Panc1 (cell line): Measurements from ENCODE around the gene PBX1. TPM values are rescaled to one million over a fixed set of nuclear protein-coding genes. Genes with fewer than 3 reads are reported as not detected.

Source experiments
- ATAC-seq: fragments of 200-7000 bp; cut with Tn5 transposase; 2 replicates; pipeline ENCODE4 v1.9.1; 2020; ENCODE audit warnings: mild to moderate bottlenecking, moderate library complexity
- BruUV-seq: library from RNA; stranded (reverse); fragments of 400-500 nt; replicated peaks from 2 replicates; lab custom pipeline; 2021; lab: Mats Ljungman, UMichigan
- CTCF ChIA-PET: fragments of 300-600 bp; sonication (Branson Sonifier 250); formaldehyde crosslinking; loops from one replicate; lab custom pipeline; 2022; ENCODE audit warnings: antibody characterized with exemption; lab: Charles Lee
- POLR2A ChIA-PET: fragments of 300-600 bp; sonication (Branson Sonifier 250); formaldehyde crosslinking; loops from one replicate; lab custom pipeline; 2022; ENCODE audit warnings: antibody characterized with exemption; lab: Charles Lee
- DNase-seq: peaks from one replicate; pipeline ENCODE4 v3.0.0-alpha.2; 2010; ENCODE audit warnings: low read depth, low spot score
- H3K27ac ChIP-seq: 2 replicates; pipeline ENCODE4 v1.5.1; 2011; ENCODE audit warnings: mild to moderate bottlenecking, low read length, inconsistent platforms
- H3K27me3 ChIP-seq: fragments of 200-500 bp; sonication (Bioruptor generic); 2 replicates; pipeline ENCODE4 v1.6.0; 2014; ENCODE audit warnings: low read length, inconsistent platforms; ENCODE audit not compliant: control insufficient read depth, insufficient read depth
- H3K36me3 ChIP-seq: fragments of 200-500 bp; sonication (Bioruptor generic); 2 replicates; pipeline ENCODE4 v1.5.1; 2014; ENCODE audit warnings: inconsistent platforms, mild to moderate bottlenecking, low read length, moderate library complexity; ENCODE audit not compliant: control insufficient read depth, insufficient read depth
- H3K4me1 ChIP-seq: 2 replicates; pipeline ENCODE4 v1.5.1; 2011; ENCODE audit warnings: inconsistent platforms, mild to moderate bottlenecking, low read length, moderate library complexity; ENCODE audit not compliant: control insufficient read depth, insufficient read depth
- H3K4me3 ChIP-seq, 2 experiments: 2 replicates each; pipeline ENCODE4 v1.5.1; 2011 to 2012; ENCODE audit warnings: low read depth in 2 of 2, low read length in 2 of 2, mild to moderate bottlenecking in 2 of 2, inconsistent platforms in 1 of 2, moderate library complexity in 1 of 2
- H3K9me3 ChIP-seq: fragments of 200-500 bp; sonication (Bioruptor generic); 2 replicates; pipeline ENCODE4 v1.5.1; 2014; ENCODE audit warnings: low read depth, mild to moderate bottlenecking, inconsistent platforms, low read length, moderate library complexity; ENCODE audit not compliant: control insufficient read depth, insufficient read depth
- POLR2AphosphoS5 ChIP-seq: IDR thresholded peaks from 2 replicates; pipeline ENCODE4 v1.6.1; 2012; ENCODE audit warnings: mild to moderate bottlenecking, low read depth, low read length, moderate library complexity
- SIN3A ChIP-seq: IDR thresholded peaks from 2 replicates; pipeline ENCODE4 v1.6.1; 2012; ENCODE audit warnings: low read depth, mild to moderate bottlenecking, low read length, moderate library complexity, borderline replicate concordance; ENCODE audit not compliant: insufficient read depth
- TCF7L2 ChIP-seq: IDR thresholded peaks from 2 replicates; pipeline ENCODE4 v1.6.1; 2011; ENCODE audit warnings: mild to moderate bottlenecking, low read depth, low read length, inconsistent platforms
- in situ Hi-C: cut with HindIII; loops from 2 replicates; pipeline ENCODE4 v1.10.0; 2016; ENCODE audit warnings: low sequenced_read_pairs, low pct_unique_long_range_greater_than_20kb
- intact Hi-C: fragments of 100-400 bp; cut with micrococcal nuclease; formaldehyde crosslinking; loops from one replicate; pipeline ENCODE4 v1.10.0; 2022; ENCODE audit not compliant: unreplicated experiment
- total RNA-seq: library from RNA; stranded (reverse); gene quantifications from one replicate; pipeline ENCODE4 v1.2.1, GENCODE V29; 2021; ENCODE audit not compliant: unreplicated experiment
- TF ChIP-seq, protein P1 (sequence below): fragments of 450-650 bp; IDR thresholded peaks from 2 replicates; pipeline ENCODE4 v1.5.1; 2017; ENCODE audit warnings: mild to moderate bottlenecking
- TF ChIP-seq, protein P2 (sequence below), 2 experiments: IDR thresholded peaks; 2 replicates each; pipeline ENCODE4 v1.6.1; 2011 to 2012; ENCODE audit warnings: low read depth in 2 of 2, control low read depth in 1 of 2, low read length in 1 of 2, mild to moderate bottlenecking in 1 of 2, moderate library complexity in 1 of 2; ENCODE audit not compliant: insufficient read depth in 1 of 2

The PBX1 gene
- total RNA-seq, 1 experiment from 2014 or later: 2.0 TPM

DNA sequence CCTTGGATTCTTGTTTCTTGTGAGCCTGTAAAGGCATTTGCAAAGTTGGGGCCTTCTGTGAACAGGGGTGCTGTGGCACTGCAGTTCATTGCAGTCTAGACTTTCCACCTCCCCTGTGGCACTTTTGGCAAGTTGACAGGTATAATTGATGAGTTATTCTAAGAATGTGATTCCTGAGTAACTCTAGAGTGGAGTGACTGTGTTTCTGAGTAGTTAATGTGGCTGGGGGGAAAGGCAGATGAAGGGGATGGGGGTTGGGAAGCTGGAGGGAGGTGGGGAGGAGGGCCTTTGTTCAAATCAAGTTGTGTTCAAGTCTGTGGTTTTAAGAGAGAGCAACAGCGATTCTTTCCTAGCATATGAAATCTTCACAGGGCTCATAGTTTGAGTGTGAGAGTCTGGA, 32.9 kb downstream of the PBX1 start:
- CTCF ChIA-PET: no interaction called here
- no peaks in the 10 kb centered on the region for H3K9me3 ChIP-seq
- POLR2A ChIA-PET: interaction anchor here (0.8 kb wide), 1 partner anchor 353 kb away, joined by 5 read pairs; no protein-coding TSS in a partner anchor
- DNase-seq (no peak), ATAC-seq (no peak)
- H3K27ac ChIP-seq: no peak overlapping the region
- TF ChIP-seq, protein P1, sequence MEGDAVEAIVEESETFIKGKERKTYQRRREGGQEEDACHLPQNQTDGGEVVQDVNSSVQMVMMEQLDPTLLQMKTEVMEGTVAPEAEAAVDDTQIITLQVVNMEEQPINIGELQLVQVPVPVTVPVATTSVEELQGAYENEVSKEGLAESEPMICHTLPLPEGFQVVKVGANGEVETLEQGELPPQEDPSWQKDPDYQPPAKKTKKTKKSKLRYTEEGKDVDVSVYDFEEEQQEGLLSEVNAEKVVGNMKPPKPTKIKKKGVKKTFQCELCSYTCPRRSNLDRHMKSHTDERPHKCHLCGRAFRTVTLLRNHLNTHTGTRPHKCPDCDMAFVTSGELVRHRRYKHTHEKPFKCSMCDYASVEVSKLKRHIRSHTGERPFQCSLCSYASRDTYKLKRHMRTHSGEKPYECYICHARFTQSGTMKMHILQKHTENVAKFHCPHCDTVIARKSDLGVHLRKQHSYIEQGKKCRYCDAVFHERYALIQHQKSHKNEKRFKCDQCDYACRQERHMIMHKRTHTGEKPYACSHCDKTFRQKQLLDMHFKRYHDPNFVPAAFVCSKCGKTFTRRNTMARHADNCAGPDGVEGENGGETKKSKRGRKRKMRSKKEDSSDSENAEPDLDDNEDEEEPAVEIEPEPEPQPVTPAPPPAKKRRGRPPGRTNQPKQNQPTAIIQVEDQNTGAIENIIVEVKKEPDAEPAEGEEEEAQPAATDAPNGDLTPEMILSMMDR: no peak
- no peak for TF ChIP-seq TCF7L2
- no peak for TF ChIP-seq SIN3A
- TF ChIP-seq, protein P2, sequence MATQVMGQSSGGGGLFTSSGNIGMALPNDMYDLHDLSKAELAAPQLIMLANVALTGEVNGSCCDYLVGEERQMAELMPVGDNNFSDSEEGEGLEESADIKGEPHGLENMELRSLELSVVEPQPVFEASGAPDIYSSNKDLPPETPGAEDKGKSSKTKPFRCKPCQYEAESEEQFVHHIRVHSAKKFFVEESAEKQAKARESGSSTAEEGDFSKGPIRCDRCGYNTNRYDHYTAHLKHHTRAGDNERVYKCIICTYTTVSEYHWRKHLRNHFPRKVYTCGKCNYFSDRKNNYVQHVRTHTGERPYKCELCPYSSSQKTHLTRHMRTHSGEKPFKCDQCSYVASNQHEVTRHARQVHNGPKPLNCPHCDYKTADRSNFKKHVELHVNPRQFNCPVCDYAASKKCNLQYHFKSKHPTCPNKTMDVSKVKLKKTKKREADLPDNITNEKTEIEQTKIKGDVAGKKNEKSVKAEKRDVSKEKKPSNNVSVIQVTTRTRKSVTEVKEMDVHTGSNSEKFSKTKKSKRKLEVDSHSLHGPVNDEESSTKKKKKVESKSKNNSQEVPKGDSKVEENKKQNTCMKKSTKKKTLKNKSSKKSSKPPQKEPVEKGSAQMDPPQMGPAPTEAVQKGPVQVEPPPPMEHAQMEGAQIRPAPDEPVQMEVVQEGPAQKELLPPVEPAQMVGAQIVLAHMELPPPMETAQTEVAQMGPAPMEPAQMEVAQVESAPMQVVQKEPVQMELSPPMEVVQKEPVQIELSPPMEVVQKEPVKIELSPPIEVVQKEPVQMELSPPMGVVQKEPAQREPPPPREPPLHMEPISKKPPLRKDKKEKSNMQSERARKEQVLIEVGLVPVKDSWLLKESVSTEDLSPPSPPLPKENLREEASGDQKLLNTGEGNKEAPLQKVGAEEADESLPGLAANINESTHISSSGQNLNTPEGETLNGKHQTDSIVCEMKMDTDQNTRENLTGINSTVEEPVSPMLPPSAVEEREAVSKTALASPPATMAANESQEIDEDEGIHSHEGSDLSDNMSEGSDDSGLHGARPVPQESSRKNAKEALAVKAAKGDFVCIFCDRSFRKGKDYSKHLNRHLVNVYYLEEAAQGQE (IDR thresholded peaks at IDR 0.05; ENCODE audit: insufficient read depth in 1 of 2, low read depth in 2 of 2, low read length in 1 of 2): no peak
- TF ChIP-seq POLR2AphosphoS5: no peak
- no peaks in the 10 kb centered on the region for H3K4me1 ChIP-seq
- H3K4me3 ChIP-seq: no peak overlapping the region
- BruUV-seq: no TSS peak
- in situ Hi-C loops: no loop called here
- intact Hi-C loops: no loop called here
- H3K36me3 ChIP-seq: no peaks in the 10 kb centered on the region
- H3K27me3 ChIP-seq: no peaks in the 10 kb centered on the region; the same call in 1 of the 2 replicates

DNA sequence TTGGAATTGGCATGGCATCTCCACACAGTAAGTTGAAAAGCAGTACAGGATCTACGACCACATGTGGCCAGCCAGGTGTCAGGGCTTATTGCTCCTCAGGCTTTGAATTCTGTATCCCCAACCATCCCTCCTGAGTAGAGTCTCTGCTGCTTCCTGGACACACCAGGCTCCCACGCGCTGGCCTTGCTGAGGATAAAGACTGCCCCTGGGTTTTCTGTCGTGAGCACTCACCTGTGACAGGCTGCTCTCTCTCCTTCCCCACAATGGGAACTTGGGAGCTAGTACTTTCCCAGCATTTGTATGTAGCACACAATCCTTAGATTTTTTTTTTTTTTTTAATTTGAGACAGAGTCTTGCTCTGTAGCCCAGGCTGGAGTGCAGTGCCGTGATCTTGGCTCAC, 33.6 kb downstream of the PBX1 start:
- H3K27me3 ChIP-seq: no peaks in the 10 kb centered on the region
- no peak overlapping the region for H3K4me3 ChIP-seq
- no peak for ATAC-seq
- CTCF ChIA-PET: no interaction called here
- in situ Hi-C loops: no loop called here
- BruUV-seq: no TSS peak
- intact Hi-C loops: no loop called here
- no peak overlapping the region for H3K27ac ChIP-seq
- no peaks in the 10 kb centered on the region for H3K4me1 ChIP-seq
- H3K36me3 ChIP-seq: no peaks in the 10 kb centered on the region
- no peak for DNase-seq
- POLR2A ChIA-PET: interaction anchor here (0.8 kb wide), 1 partner anchor 352 kb away, joined by 5 read pairs; no protein-coding TSS in a partner anchor
- TF ChIP-seq, protein P2 (IDR thresholded peaks at IDR 0.05; ENCODE audit: insufficient read depth in 1 of 2, low read depth in 2 of 2, low read length in 1 of 2): no peak
- TF ChIP-seq POLR2AphosphoS5: no peak
- TF ChIP-seq TCF7L2: no peak
- TF ChIP-seq, protein P1: no peak
- no peak for TF ChIP-seq SIN3A
- H3K9me3 ChIP-seq: no peaks in the 10 kb centered on the region
